HepG2 (cell line): ENCODE measurements around the gene ZBTB45. TPM values are rescaled to one million over a fixed set of nuclear protein-coding genes. Genes with fewer than 3 reads are reported as not detected.

Source experiments
- CHCHD3 ChIP-seq: sonication (generic); formaldehyde crosslinking; IDR thresholded peaks from 2 replicates; pipeline ENCODE4 v1.8.0; 2022; ENCODE audit warnings: mild to moderate bottlenecking, missing genetic modification reagents, moderate library complexity
- MAZ ChIP-seq, 2 experiments: sonication (generic) in 1 of 2; formaldehyde crosslinking in 1 of 2; IDR thresholded peaks; 2 replicates each; pipeline versions ENCODE4 v1.5.0 to v1.6.1; 2012 to 2020; ENCODE audit warnings: low read depth in 2 of 2, mild to moderate bottlenecking in 2 of 2, borderline replicate concordance in 1 of 2, improper control_type of control experiment in 1 of 2, low read length in 1 of 2, missing genetic modification reagents in 1 of 2, moderate library complexity in 1 of 2
- MZF1 ChIP-seq: sonication (generic); formaldehyde crosslinking; IDR thresholded peaks from 2 replicates; pipeline ENCODE4 v1.8.1; 2023; ENCODE audit warnings: mild to moderate bottlenecking, missing genetic modification reagents, borderline replicate concordance
- NBN ChIP-seq: fragments of 450-650 bp; conservative IDR thresholded peaks from 2 replicates; pipeline ENCODE4 v1.6.1; 2017
- ONECUT2 ChIP-seq: sonication (generic); formaldehyde crosslinking; IDR thresholded peaks from 2 replicates; pipeline ENCODE4 v1.4.0; 2020; ENCODE audit warnings: missing genetic modification reagents
- TAF1 ChIP-seq: sonication (generic); formaldehyde crosslinking; IDR thresholded peaks from 2 replicates; pipeline ENCODE4 v1.4.0; 2020; ENCODE audit warnings: missing genetic modification reagents
- ZBTB1 ChIP-seq: sonication (generic); formaldehyde crosslinking; IDR thresholded peaks from 2 replicates; pipeline ENCODE4 v1.4.0; 2020; ENCODE audit warnings: missing genetic modification reagents, borderline replicate concordance
- ZFP82 ChIP-seq: sonication (generic); formaldehyde crosslinking; IDR thresholded peaks from 2 replicates; pipeline ENCODE4 v1.5.1; 2020; ENCODE audit warnings: mild to moderate bottlenecking, missing genetic modification reagents, borderline replicate concordance
- ZNF136 ChIP-seq: sonication (generic); formaldehyde crosslinking; IDR thresholded peaks from 2 replicates; pipeline ENCODE4 v1.8.1; 2022; ENCODE audit warnings: low read depth, mild to moderate bottlenecking, moderate library complexity, missing genetic modification reagents
- ZNF670 ChIP-seq: sonication (generic); formaldehyde crosslinking; IDR thresholded peaks from 2 replicates; pipeline ENCODE4 v1.8.0; 2022; ENCODE audit warnings: mild to moderate bottlenecking, missing genetic modification reagents, borderline replicate concordance
- ZNF841 ChIP-seq: sonication (generic); formaldehyde crosslinking; IDR thresholded peaks from 2 replicates; pipeline ENCODE4 v1.8.1; 2023; ENCODE audit warnings: missing genetic modification reagents, borderline replicate concordance
- polyA plus RNA-seq, 8 experiments: library from polyadenylated mRNA; depleted of rRNA in 3 of 8; stranded (reverse) in 7 of 8; unstranded in 1 of 8; fragments of >200 nt; fragmentation: Illumina TruSeq in 4 of 8; extraction: Trizol in 4 of 8; gene quantifications; 2 replicates each; pipeline versions ENCODE4 v1.2.1 to v1.2.3, GENCODE V29; 2011 to 2016; ENCODE audit warnings: low read depth in 4 of 8, missing spikeins in 1 of 8, mixed read lengths in 1 of 8; ENCODE audit not compliant: insufficient read depth in 1 of 8
- total RNA-seq, 5 experiments: library from RNA; depleted of rRNA; stranded (reverse); fragments of >200 nt; fragmentation: Illumina TruSeq; extraction: Trizol; gene quantifications; 2 replicates each; pipeline ENCODE4 v1.2.3, GENCODE V29; 2016; ENCODE audit warnings: low read depth in 1 of 5
- TF ChIP-seq, protein P1 (sequence below): sonication (generic); formaldehyde crosslinking; IDR thresholded peaks from 2 replicates; pipeline ENCODE4 v1.5.0; 2020; ENCODE audit warnings: mild to moderate bottlenecking, missing genetic modification reagents
- TF ChIP-seq, protein P2 (sequence below): sonication (generic); formaldehyde crosslinking; IDR thresholded peaks from 2 replicates; pipeline ENCODE4 v1.9.0; 2022; ENCODE audit warnings: low read depth, missing genetic modification reagents
- TF ChIP-seq, protein P3 (sequence below): sonication (generic); formaldehyde crosslinking; IDR thresholded peaks from 2 replicates; pipeline ENCODE4 v1.4.0; 2020; ENCODE audit warnings: missing genetic modification reagents
- TF ChIP-seq, protein P4 (sequence below): sonication (generic); formaldehyde crosslinking; IDR thresholded peaks from 2 replicates; pipeline ENCODE4 v1.4.0; 2020; ENCODE audit warnings: missing genetic modification reagents, low read depth, mild to moderate bottlenecking, borderline replicate concordance
- TF ChIP-seq, protein P5 (sequence below): sonication (generic); formaldehyde crosslinking; IDR thresholded peaks from 2 replicates; pipeline ENCODE4 v1.5.0; 2020; ENCODE audit warnings: missing genetic modification reagents

ZBTB45 gene
- total and polyA plus RNA-seq, 2 of the 13 experiments (the other 11 are each of a cell fraction or from before 2014, with no cell fraction given) = 3.0 to 3.7 TPM

DNA sequence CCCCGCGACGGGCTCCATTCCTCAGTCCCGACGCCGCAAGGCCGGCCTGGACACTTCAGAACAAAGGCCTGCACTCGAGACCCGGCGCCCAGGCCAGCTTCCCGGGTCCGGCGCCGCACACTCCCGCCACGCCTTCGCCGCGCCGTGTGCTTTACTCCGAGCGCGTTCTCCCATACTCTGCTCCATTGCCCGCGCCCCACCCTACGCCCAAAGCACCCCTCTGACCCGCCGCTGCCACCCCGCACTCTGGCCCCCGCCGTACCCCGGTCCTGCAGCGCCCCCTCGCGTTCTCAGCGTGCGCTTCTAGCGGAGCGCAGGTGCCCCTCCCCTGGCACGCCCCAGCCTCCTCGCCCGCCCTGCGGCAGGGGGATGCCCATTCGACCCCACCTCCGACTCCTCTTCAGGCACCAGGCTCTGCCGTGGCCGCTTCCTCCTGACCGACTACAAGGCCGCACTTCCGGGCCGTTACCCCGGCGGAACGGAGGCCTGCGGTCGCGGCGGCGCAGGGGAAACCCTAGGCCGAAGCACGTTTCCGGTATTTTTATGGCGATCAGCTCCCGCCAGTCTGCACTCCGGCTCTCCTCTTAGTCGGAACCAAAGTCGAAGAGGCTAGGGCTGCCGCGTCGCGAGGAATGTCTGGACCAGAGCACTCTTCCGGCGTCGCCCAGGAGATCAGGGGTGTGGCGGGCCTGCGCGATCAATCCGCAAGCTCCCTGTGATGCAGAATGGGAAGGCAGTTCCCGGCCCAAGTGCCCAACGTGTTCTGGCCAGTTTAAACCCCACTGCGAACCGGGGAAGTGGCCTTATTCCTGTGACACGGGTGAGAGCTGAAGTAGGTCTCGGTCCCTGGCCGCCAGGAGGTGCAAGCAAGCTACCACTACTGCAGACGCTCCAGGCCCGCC is at the start of gene ZBTB45 (continued):
- TF ChIP-seq, protein P1, sequence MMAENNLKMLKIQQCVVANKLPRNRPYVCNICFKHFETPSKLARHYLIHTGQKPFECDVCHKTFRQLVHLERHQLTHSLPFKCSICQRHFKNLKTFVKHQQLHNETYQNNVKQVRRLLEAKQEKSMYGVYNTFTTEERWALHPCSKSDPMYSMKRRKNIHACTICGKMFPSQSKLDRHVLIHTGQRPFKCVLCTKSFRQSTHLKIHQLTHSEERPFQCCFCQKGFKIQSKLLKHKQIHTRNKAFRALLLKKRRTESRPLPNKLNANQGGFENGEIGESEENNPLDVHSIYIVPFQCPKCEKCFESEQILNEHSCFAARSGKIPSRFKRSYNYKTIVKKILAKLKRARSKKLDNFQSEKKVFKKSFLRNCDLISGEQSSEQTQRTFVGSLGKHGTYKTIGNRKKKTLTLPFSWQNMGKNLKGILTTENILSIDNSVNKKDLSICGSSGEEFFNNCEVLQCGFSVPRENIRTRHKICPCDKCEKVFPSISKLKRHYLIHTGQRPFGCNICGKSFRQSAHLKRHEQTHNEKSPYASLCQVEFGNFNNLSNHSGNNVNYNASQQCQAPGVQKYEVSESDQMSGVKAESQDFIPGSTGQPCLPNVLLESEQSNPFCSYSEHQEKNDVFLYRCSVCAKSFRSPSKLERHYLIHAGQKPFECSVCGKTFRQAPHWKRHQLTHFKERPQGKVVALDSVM (CRISPR knock-in tag) = peak; percentile 77
- TF ChIP-seq, protein P2, sequence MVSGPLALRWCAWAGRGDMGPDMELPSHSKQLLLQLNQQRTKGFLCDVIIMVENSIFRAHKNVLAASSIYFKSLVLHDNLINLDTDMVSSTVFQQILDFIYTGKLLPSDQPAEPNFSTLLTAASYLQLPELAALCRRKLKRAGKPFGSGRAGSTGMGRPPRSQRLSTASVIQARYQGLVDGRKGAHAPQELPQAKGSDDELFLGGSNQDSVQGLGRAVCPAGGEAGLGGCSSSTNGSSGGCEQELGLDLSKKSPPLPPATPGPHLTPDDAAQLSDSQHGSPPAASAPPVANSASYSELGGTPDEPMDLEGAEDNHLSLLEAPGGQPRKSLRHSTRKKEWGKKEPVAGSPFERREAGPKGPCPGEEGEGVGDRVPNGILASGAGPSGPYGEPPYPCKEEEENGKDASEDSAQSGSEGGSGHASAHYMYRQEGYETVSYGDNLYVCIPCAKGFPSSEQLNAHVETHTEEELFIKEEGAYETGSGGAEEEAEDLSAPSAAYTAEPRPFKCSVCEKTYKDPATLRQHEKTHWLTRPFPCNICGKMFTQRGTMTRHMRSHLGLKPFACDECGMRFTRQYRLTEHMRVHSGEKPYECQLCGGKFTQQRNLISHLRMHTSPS (CRISPR knock-in tag) = peak; percentile 96
- TF ChIP-seq ZFP82 (CRISPR knock-in tag) (peak; percentile 95), TAF1 (CRISPR knock-in tag) (peak; percentile 94), ZNF670 (CRISPR knock-in tag) (peak; percentile 99), NBN (no peak), ZNF136 (peak; percentile 94), CHCHD3 (CRISPR knock-in tag) (peak; percentile 91; the same call in 1 of the 2 replicates), MAZ (IDR thresholded peaks at IDR 0.05; ENCODE audit: borderline replicate concordance, low read depth, low read length) (peak; percentile 92; the same call in 1 of the 2 replicates), MAZ (CRISPR knock-in tag; IDR thresholded peaks at IDR 0.05; ENCODE audit: low read depth) (peak; percentile 99), MZF1 (no peak; the same call in 1 of the 2 replicates), ONECUT2 (0 out of 2 replicates have a peak, but pooled peaks have one; percentile 46), ZNF841 (peak; percentile 80; the same call in 1 of the 2 replicates), ZBTB1 (peak; percentile 48; the same call in 1 of the 2 replicates)
- TF ChIP-seq, protein P3, sequence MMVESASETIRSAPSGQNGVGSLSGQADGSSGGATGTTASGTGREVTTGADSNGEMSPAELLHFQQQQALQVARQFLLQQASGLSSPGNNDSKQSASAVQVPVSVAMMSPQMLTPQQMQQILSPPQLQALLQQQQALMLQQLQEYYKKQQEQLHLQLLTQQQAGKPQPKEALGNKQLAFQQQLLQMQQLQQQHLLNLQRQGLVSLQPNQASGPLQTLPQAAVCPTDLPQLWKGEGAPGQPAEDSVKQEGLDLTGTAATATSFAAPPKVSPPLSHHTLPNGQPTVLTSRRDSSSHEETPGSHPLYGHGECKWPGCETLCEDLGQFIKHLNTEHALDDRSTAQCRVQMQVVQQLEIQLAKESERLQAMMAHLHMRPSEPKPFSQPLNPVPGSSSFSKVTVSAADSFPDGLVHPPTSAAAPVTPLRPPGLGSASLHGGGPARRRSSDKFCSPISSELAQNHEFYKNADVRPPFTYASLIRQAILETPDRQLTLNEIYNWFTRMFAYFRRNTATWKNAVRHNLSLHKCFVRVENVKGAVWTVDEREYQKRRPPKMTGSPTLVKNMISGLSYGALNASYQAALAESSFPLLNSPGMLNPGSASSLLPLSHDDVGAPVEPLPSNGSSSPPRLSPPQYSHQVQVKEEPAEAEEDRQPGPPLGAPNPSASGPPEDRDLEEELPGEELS = peak; percentile 56
- TF ChIP-seq, protein P4, sequence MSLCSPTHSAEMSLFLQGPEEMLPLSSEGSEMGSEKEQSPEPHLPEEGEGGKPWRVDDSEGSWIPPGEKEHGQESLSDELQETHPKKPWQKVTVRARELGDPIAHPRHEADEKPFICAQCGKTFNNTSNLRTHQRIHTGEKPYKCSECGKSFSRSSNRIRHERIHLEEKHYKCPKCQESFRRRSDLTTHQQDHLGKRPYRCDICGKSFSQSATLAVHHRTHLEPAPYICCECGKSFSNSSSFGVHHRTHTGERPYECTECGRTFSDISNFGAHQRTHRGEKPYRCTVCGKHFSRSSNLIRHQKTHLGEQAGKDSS (CRISPR knock-in tag) = peak; percentile 75; the same call in 1 of the 2 replicates
- TF ChIP-seq, protein P5, sequence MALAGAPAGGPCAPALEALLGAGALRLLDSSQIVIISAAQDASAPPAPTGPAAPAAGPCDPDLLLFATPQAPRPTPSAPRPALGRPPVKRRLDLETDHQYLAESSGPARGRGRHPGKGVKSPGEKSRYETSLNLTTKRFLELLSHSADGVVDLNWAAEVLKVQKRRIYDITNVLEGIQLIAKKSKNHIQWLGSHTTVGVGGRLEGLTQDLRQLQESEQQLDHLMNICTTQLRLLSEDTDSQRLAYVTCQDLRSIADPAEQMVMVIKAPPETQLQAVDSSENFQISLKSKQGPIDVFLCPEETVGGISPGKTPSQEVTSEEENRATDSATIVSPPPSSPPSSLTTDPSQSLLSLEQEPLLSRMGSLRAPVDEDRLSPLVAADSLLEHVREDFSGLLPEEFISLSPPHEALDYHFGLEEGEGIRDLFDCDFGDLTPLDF (CRISPR knock-in tag) = peak; percentile 79
